AG08396 (cell line): ENCODE results near the gene TXK.

ENCODE experiments used
- DNase-seq: peaks from one replicate; pipeline ENCODE4 v3.0.0; 2012; ENCODE audit warnings: low spot score, mixed read lengths

TXK gene

GRCh38 chr4:48021100-48021499 is 113.0 kb downstream of the TXK start:
- DNase-seq: no peak

DNA sequence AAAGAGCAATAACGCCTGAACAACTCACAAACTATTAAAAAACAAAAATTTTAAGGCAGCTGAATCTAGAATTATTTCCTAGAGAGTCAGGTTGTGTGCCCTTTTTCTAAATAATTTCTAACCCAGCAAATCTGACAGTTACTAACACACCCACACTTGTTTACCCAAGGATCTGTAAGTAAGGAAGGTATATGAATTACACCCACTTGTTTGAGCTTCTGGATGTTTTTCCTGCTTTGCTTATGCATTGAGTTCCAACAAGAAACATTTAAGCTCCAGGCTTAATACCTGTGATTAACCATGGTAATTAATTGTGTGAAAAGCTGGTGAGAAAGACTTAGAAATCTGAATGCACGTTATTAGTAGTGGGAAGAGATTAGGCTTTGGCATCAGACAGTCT is 115.9 kb downstream of the TXK start:
- no peak for DNase-seq

GRCh38 chr4:48017108-48017571 is 116.9 kb downstream of the TXK start:
- DNase-seq: peak; percentile 64
